KMS-11 (cell line): ENCODE data around the gene NODAL.
A peak's percentile ranks its signal among the peaks of the same experiment; 100 is the strongest.

Experiments used
- H2AFZ ChIP-seq: fragments of 200-600 bp; sonication (generic); 2 replicates; pipeline ENCODE4 v1.6.1; 2016; ENCODE audit warnings: antibody characterized with exemption, mixed run types, low read depth
- H3K27ac ChIP-seq: fragments of 200-600 bp; sonication (generic); 2 replicates; pipeline ENCODE4 v1.6.1; 2016; ENCODE audit warnings: mild to moderate bottlenecking, mixed run types
- H3K27me3 ChIP-seq: fragments of 200-600 bp; sonication (generic); 2 replicates; pipeline ENCODE4 v1.6.1; 2017; ENCODE audit warnings: mild to moderate bottlenecking, low read depth, mixed run types, moderate library complexity; ENCODE audit not compliant: insufficient read depth
- H3K36me3 ChIP-seq: fragments of 200-600 bp; sonication (generic); 2 replicates; pipeline ENCODE4 v1.6.1; 2017; ENCODE audit warnings: mild to moderate bottlenecking, mixed run types; ENCODE audit not compliant: insufficient read depth
- H3K4me1 ChIP-seq: fragments of 200-600 bp; sonication (generic); 2 replicates; pipeline ENCODE4 v1.6.1; 2016; ENCODE audit warnings: mild to moderate bottlenecking, low read depth, mixed run types; ENCODE audit not compliant: poor library complexity, severe bottlenecking
- H3K4me2 ChIP-seq: fragments of 200-600 bp; sonication (generic); 2 replicates; pipeline ENCODE4 v1.7.0; 2016; ENCODE audit warnings: mild to moderate bottlenecking, mixed run types
- H3K4me3 ChIP-seq: fragments of 200-600 bp; sonication (generic); IDR thresholded peaks from 2 replicates; pipeline ENCODE4 v1.6.1; 2017; ENCODE audit warnings: low read depth, low read length, mixed read lengths; ENCODE audit not compliant: insufficient read depth
- H3K79me2 ChIP-seq: fragments of 200-600 bp; sonication (generic); 2 replicates; pipeline ENCODE4 v1.6.1; 2016; ENCODE audit warnings: low read depth, mixed run types; ENCODE audit not compliant: insufficient read depth
- H3K9ac ChIP-seq: fragments of 200-600 bp; sonication (generic); 2 replicates; pipeline ENCODE4 v1.6.1; 2016; ENCODE audit warnings: mild to moderate bottlenecking, mixed run types
- H4K20me1 ChIP-seq: fragments of 200-600 bp; sonication (generic); 2 replicates; pipeline ENCODE4 v1.6.1; 2016; ENCODE audit warnings: mild to moderate bottlenecking, mixed run types; ENCODE audit not compliant: insufficient read depth
- CTCF ChIP-seq: fragments of 200-600 bp; sonication (generic); conservative IDR thresholded peaks from 2 replicates; pipeline ENCODE4 v1.6.1; 2017; ENCODE audit warnings: low read depth, mild to moderate bottlenecking, antibody characterized with exemption, low read length, moderate library complexity, mixed read lengths

The NODAL gene

GRCh38 chr10:70479165-70479581, 37.7 kb upstream of the NODAL start:
- no peak overlapping the region for H3K27ac ChIP-seq
- H4K20me1 ChIP-seq, result no peaks in the 10 kb centered on the region
- H3K79me2 ChIP-seq, result no peaks in the 10 kb centered on the region
- H2AFZ ChIP-seq, result peak overlapping the region; percentile 54; the same call in 1 of the 2 replicates
- no peaks in the 10 kb centered on the region for H3K4me1 ChIP-seq
- H3K4me3 ChIP-seq, result no peak overlapping the region
- no peak for TF ChIP-seq CTCF
- H3K27me3 ChIP-seq, result no peaks in the 10 kb centered on the region; the same call in 1 of the 2 replicates
- H3K4me2 ChIP-seq, result peak overlapping the region; percentile 21; the same call in 1 of the 2 replicates
- no peaks in the 10 kb centered on the region for H3K36me3 ChIP-seq
- no peak overlapping the region for H3K9ac ChIP-seq

- H3K4me2 ChIP-seq, result peak within 1 kb of the TSS; percentile 29; the same call in 1 of the 2 replicates
- H4K20me1 ChIP-seq, result no peaks in the 10 kb centered on the region
- no peaks in the 10 kb centered on the region for H3K79me2 ChIP-seq
- no peaks in the 10 kb centered on the region for H3K4me1 ChIP-seq
- no peak within 1 kb of the TSS for H3K27ac ChIP-seq
- H3K4me3 ChIP-seq, result no peak within 1 kb of the TSS
- no peaks in the 10 kb centered on the region for H3K36me3 ChIP-seq
- no peaks in the 10 kb centered on the region; the same call in 1 of the 2 replicates for H3K27me3 ChIP-seq
- no peak within 1 kb of the TSS; the same call in 1 of the 2 replicates for H3K9ac ChIP-seq
- no peak for TF ChIP-seq CTCF
- H2AFZ ChIP-seq, result peak within 1 kb of the TSS; percentile 54
Observed at GRCh38 chr10:70478191-70479164, 37.0 kb upstream of the NODAL start, which contains the start of gene PALD1. Gene PALD1, plus strand, starts transcription at chr10:70478767. Its CDS starts 47,185 bp downstream, at chr10:70525952.

- Histone ChIP-seq H3K27ac (no peak overlapping the region), H3K4me3 (no peak overlapping the region), H4K20me1 (no peaks in the 10 kb centered on the region), H3K4me1 (no peaks in the 10 kb centered on the region), H3K27me3 (no peaks in the 10 kb centered on the region; the same call in 1 of the 2 replicates), H3K9ac (no peak overlapping the region), H3K36me3 (no peaks in the 10 kb centered on the region), H3K4me2 (no peak overlapping the region; the same call in 1 of the 2 replicates), H2AFZ (no peak overlapping the region), H3K79me2 (no peaks in the 10 kb centered on the region)
- TF ChIP-seq CTCF, result no peak
Observed at GRCh38 chr10:70477661-70478162, 36.2 kb upstream of the NODAL start.

GRCh38 chr10:70476249-70477035, 35.0 kb upstream of the NODAL start:
- Histone ChIP-seq H3K27ac (no peak overlapping the region), H3K79me2 (no peaks in the 10 kb centered on the region), H3K4me1 (no peaks in the 10 kb centered on the region), H2AFZ (no peak overlapping the region), H3K4me2 (no peak overlapping the region), H3K9ac (no peak overlapping the region), H3K36me3 (no peaks in the 10 kb centered on the region), H3K27me3 (no peaks in the 10 kb centered on the region; the same call in 1 of the 2 replicates), H4K20me1 (no peaks in the 10 kb centered on the region), H3K4me3 (no peak overlapping the region)
- TF ChIP-seq CTCF, result no peak
